Measurements from ENCODE around the gene THADA.

Gene THADA

GRCh38 chr2:43221124-43221762 is 374.6 kb downstream of the THADA start:
- no peaks in the 10 kb centered on the region for H3K9me3 ChIP-seq (ENCODE audit: control insufficient read depth, insufficient read depth, low read depth, low read length)
- peaks cover 3 to 34% of the 10 kb centered on the region in 2 experiments; a peak in 1 of 3 replicates for H3K36me3 ChIP-seq (ENCODE audit: control insufficient read depth in 2 of 2, insufficient read depth in 1 of 2, low read length in 2 of 2)
- POLR2A ChIA-PET, result interaction anchor here (1.0 to 2.4 kb wide), 7 partner anchors 14 to 411 kb away, joined by 3 to 10 read pairs (median 5); no protein-coding TSS in a partner anchor
- no peak for TF ChIP-seq ZNF114 (tag by site-specific recombination; IDR thresholded peaks at IDR 0.05)
- TF ChIP-seq SP7 (tag by site-specific recombination; IDR thresholded peaks at IDR 0.05), result no peak; the same call in 1 of the 2 replicates
- peak; percentile 83 for TF ChIP-seq SCRT2 (tag by site-specific recombination; IDR thresholded peaks at IDR 0.05)
- TF ChIP-seq ZBTB20 (tag by site-specific recombination; IDR thresholded peaks at IDR 0.05), result peak; percentile 64
- 0 out of 2 replicates have a peak, but pooled peaks have one; percentile 7 for TF ChIP-seq ZIC2 (tag by site-specific recombination; IDR thresholded peaks at IDR 0.05)
- TF ChIP-seq ZNF394 (tag by site-specific recombination; IDR thresholded peaks at IDR 0.05; ENCODE audit: borderline replicate concordance), result no peak
- no peak for TF ChIP-seq HOXA7 (CRISPR knock-in tag; IDR thresholded peaks at IDR 0.05; ENCODE audit: borderline replicate concordance)
- no peak for TF ChIP-seq ZBTB8A (tag by site-specific recombination; IDR thresholded peaks at IDR 0.05)
- peak; percentile 34; the same call in 1 of the 2 replicates for TF ChIP-seq ZSCAN30 (tag by site-specific recombination; IDR thresholded peaks at IDR 0.05)
- no peak for TF ChIP-seq ZNF423 (tag by site-specific recombination; IDR thresholded peaks at IDR 0.05)
- peak; percentile 52 for TF ChIP-seq PATZ1 (tag by site-specific recombination; IDR thresholded peaks at IDR 0.05)
- TF ChIP-seq PRDM4 (tag by site-specific recombination; IDR thresholded peaks at IDR 0.05), result peak; percentile 100
- TF ChIP-seq GLIS1 (tag by site-specific recombination; IDR thresholded peaks at IDR 0.05), result peak; percentile 40; the same call in 1 of the 2 replicates
- TF ChIP-seq ZNF768 (tag by site-specific recombination; IDR thresholded peaks at IDR 0.05), result no peak
- H3K27ac ChIP-seq (ENCODE audit: extremely low read depth, low read depth, low read length), result peak overlapping the region; percentile 92
- CTCF ChIA-PET, result interaction anchor here (0.5 to 5.3 kb wide), 9 partner anchors 8 to 384 kb away, joined by 3 to 25 read pairs (median 4); no protein-coding TSS in a partner anchor
- H3K4me3 ChIP-seq (ENCODE audit: low read depth, low read length), result no peak overlapping the region; the same call in 1 of the 2 replicates
- H3K4me1 ChIP-seq (ENCODE audit: control insufficient read depth, insufficient read depth, low read length), result peaks cover 27% of the 10 kb centered on the region

- peaks cover 27% of the 10 kb centered on the region for H3K4me1 ChIP-seq (ENCODE audit: control insufficient read depth, insufficient read depth, low read length)
- H3K27ac ChIP-seq (ENCODE audit: extremely low read depth, low read depth, low read length), result peak overlapping the region; percentile 92
- H3K36me3 ChIP-seq (ENCODE audit: control insufficient read depth in 2 of 2, insufficient read depth in 1 of 2, low read length in 2 of 2), result peaks cover 3 to 34% of the 10 kb centered on the region in 2 experiments; a peak in 1 of 3 replicates
- no peak overlapping the region for H3K4me3 ChIP-seq (ENCODE audit: low read depth, low read length)
- POLR2A ChIA-PET, result interaction anchor here (1.0 to 2.4 kb wide), 5 partner anchors 13 to 245 kb away, joined by 3 to 10 read pairs (median 3); no protein-coding TSS in a partner anchor
- CTCF ChIA-PET, result interaction anchor here (1.1 to 5.3 kb wide), 5 partner anchors 9 to 264 kb away, joined by 3 to 25 read pairs (median 4); no protein-coding TSS in a partner anchor
- no peaks in the 10 kb centered on the region for H3K9me3 ChIP-seq (ENCODE audit: control insufficient read depth, insufficient read depth, low read depth, low read length)
- peak; percentile 20; the same call in 1 of the 2 replicates for TF ChIP-seq ZNF449 (tag by site-specific recombination; IDR thresholded peaks at IDR 0.05)
- no peak for TF ChIP-seq ZNF138 (tag by site-specific recombination; IDR thresholded peaks at IDR 0.05; ENCODE audit: borderline replicate concordance)
These were observed 375.1 kb downstream of the THADA start for GRCh38 chr2:43220760-43221123.

All from HEK293 (cell line).